ENCODE results near the gene KIF1C.
"Not testable (repeated sequence)": the region's sequence is repeated elsewhere in the genome, so short reads cannot be mapped to it uniquely, and the experiment has no call there.

Gene KIF1C

DNA sequence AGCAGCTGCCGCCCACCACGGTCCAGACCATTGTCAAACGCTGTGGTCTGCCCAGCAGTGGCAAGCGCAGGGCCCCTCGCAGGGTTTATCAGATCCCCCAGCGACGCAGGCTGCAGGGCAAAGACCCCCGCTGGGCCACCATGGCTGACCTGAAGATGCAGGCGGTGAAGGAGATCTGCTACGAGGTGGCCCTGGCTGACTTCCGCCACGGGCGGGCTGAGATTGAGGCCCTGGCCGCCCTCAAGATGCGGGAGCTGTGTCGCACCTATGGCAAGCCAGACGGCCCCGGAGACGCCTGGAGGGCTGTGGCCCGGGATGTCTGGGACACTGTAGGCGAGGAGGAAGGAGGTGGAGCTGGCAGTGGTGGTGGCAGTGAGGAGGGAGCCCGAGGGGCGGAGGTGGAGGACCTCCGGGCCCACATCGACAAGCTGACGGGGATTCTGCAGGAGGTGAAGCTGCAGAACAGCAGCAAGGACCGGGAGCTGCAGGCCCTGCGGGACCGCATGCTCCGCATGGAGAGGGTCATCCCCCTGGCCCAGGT is 24.5 kb downstream of the KIF1C start:
- TF ChIP-seq, protein P1, sequence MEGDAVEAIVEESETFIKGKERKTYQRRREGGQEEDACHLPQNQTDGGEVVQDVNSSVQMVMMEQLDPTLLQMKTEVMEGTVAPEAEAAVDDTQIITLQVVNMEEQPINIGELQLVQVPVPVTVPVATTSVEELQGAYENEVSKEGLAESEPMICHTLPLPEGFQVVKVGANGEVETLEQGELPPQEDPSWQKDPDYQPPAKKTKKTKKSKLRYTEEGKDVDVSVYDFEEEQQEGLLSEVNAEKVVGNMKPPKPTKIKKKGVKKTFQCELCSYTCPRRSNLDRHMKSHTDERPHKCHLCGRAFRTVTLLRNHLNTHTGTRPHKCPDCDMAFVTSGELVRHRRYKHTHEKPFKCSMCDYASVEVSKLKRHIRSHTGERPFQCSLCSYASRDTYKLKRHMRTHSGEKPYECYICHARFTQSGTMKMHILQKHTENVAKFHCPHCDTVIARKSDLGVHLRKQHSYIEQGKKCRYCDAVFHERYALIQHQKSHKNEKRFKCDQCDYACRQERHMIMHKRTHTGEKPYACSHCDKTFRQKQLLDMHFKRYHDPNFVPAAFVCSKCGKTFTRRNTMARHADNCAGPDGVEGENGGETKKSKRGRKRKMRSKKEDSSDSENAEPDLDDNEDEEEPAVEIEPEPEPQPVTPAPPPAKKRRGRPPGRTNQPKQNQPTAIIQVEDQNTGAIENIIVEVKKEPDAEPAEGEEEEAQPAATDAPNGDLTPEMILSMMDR (IDR thresholded peaks at IDR 0.05), result no peak
- peak; percentile 69 for DNase-seq (ENCODE audit: low spot score)
- no peak overlapping the region for H3K27ac ChIP-seq

DNA sequence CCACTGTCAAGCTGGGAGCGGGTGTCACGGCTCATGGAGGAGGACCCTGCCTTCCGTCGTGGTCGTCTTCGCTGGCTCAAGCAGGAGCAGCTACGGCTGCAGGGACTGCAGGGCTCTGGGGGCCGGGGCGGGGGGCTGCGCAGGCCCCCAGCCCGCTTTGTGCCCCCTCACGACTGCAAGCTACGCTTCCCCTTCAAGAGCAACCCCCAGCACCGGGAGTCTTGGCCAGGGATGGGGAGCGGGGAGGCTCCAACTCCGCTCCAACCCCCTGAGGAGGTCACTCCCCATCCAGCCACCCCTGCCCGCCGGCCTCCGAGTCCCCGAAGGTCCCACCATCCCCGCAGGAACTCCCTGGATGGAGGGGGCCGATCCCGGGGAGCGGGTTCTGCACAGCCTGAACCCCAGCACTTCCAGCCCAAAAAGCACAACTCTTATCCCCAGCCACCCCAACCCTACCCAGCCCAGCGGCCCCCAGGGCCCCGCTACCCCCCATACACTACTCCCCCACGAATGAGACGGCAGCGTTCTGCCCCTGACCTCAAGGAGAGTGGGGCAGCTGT is 25.9 kb downstream of the KIF1C start:
- Histone ChIP-seq H3K27ac (no peak overlapping the region), H3K4me3 (no peak overlapping the region)
- TF ChIP-seq, protein P1 (IDR thresholded peaks at IDR 0.05), result no peak
- no peak for DNase-seq (ENCODE audit: low spot score)

More for the DNA sequence above, 24.5 kb downstream of the KIF1C start:
- H3K4me3 ChIP-seq, result no peak overlapping the region

DNA sequence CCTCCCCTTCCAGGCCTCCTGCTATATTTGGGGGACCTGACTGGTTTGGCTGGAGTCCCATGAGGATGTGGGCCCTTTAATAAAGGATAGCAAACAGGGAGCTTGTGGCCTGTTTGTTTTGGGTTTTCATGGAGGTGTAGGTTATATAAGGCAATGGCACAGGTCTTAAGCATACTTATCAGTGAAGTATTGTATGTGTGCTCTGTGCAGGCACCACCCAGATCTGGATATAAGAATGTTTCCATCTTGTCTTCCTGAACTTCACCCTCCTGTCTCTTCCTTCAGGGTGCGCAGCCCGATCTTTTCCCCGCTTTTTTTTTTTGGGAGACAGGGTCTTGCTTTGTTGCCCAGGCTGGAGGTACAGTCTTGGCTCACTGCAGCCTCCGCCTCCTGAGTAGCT is 26.9 kb downstream of the KIF1C start:
- TF ChIP-seq, protein P1 (IDR thresholded peaks at IDR 0.05), result no peak
- no peak for DNase-seq (ENCODE audit: low spot score)
- no peak overlapping the region for H3K27ac ChIP-seq
- H3K4me3 ChIP-seq, result no peak overlapping the region

DNA sequence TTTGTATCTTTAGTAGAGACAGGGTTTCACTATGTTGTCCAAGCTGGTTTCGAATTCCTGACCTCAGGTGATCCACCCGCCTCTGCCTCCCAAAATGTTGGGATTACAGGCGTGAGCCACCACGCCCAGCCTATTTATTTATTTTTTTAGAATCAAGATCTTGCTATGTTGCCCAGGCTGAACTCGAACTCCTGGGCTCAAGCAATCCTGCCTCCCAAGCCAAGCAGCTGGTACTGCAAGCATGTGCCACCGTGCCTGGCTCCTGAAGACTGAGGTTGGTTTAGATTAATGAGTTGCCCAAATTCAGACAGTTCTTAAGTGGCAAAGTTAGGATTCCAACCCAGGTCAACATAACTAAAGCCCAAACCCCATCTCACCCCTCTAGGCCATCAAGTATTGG is 29.5 kb downstream of the KIF1C start:
- Histone ChIP-seq H3K27ac (no peak overlapping the region), H3K4me3 (no peak overlapping the region)
- TF ChIP-seq, protein P1 (IDR thresholded peaks at IDR 0.05), result no peak

DNA sequence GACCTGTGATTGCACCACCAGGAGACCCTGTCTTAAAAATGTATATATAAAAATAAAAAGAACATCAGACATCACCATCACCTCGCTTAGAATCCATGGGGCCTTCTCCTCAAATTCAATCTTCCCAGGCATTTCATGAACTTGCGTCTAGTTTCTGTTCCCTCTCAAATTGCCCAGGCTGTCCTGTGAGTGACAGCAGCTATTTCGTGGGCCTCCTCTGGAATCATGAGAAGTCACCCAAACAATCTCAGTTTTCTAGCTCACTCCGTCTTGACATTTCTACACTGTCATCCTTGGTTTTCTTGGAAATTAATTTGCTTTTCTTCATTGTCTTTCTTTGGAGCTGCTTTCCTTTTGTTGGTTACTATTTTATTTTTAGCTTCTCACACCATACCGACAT is 30.2 kb downstream of the KIF1C start:
- H3K4me3 ChIP-seq, result no peak overlapping the region
- no peak for DNase-seq (ENCODE audit: low spot score)
- TF ChIP-seq, protein P1 (IDR thresholded peaks at IDR 0.05), result no peak
- no peak overlapping the region for H3K27ac ChIP-seq

More for the DNA sequence above, 29.5 kb downstream of the KIF1C start:
- DNase-seq (ENCODE audit: low spot score), result no peak

DNA sequence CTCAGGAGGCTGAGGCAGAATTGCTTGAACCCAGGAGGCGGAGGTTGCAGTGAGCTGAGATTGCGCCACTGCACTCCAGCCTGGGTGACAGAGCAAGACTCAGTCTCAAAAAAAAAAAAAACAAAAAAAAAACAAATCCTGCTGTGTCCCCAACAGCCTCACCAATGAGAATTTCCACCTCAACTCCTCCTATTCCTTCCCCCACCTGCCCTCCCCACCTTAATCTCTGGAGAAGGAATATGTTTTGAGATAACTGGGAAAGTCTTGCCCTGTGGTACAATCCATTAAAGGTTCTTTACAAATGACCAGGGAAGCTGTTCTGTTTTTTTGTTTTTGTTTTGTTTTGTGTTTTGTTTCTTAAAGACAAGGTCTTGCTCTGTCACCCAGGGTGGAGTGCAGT is 32.4 kb downstream of the KIF1C start:
- H3K27ac ChIP-seq; H3K4me3 ChIP-seq; DNase-seq (ENCODE audit: low spot score): not testable (repeated sequence)

DNA sequence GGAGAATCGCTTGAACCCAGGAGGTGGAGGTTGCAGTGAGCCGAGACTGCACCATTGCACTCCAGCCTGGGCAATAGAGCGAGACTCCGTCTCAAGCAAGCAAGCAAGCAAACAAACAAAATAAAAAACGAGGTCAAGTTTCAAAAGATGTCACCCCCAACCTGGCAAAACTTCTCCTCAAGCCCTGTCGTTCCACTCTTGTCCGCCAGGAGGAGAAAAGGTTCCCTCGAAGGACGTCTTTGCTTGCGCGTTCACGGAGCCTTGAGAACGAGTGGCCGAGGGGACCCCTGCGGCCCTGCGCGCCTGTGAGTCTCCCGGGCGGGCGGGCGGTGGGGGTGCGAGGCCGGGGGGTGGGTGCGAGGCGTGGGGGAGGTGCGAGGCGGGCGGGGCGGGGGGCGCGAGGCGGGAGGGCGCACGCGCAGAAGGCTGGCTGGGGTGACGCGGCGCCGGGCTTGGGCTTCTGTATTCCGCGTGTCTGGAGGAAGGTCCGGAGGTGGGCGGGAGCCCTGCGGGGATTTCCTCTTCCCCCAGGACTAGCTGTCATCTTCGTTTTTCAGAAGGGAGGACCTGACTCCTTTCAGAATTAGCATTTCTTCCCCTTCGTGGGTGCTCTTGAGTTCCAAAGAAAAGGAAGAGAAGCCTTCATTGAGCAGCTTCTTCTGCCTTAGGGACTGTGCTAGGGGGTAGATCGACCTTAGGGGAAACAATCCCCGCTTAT is 33.8 kb downstream of the KIF1C start:
- peak overlapping the region in 1 of 2 donors; percentile 63 for H3K27ac ChIP-seq
- peak overlapping the region; percentile 75 for H3K4me3 ChIP-seq
- TF ChIP-seq, protein P1 (IDR thresholded peaks at IDR 0.05), result peak; percentile 81
- no peak for DNase-seq (ENCODE audit: low spot score)
